AG10803 (cell line): ENCODE measurements around the gene ENOSF1.

Experiments used
- DNase-seq: peaks from one replicate; pipeline ENCODE4 v3.0.0; 2010; ENCODE audit warnings: low read depth
- H3K4me3 ChIP-seq: 2 replicates; pipeline ENCODE4 v1.5.1; 2011; ENCODE audit warnings: mild to moderate bottlenecking, low read length, control low read depth
- TF ChIP-seq, protein P1 (sequence below): conservative IDR thresholded peaks from 2 replicates; pipeline ENCODE4 v1.5.1; 2011; ENCODE audit warnings: mild to moderate bottlenecking, low read length, control low read depth, inconsistent platforms

Gene ENOSF1

DNA sequence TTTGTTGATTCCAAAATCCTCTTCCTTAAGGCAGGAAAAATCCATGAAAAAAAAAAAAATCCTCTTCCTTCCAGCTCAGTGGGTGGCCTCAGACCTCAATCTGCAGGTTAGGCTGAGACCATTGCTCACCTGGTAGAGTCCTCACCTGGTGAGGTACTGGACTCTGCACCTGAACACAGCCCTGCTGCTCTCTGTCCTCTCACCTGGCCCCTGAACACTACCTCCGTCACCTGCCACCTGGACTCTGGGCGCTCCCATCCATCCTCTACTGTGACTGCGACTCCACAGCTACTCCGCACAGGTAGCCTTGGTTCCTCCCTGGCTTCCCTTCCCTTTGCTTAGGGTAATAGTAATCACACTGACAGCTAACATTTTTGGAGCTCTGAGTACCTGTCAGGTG is 32.9 kb downstream of the ENOSF1 start:
- no peak overlapping the region for H3K4me3 ChIP-seq
- no peak for DNase-seq
- TF ChIP-seq, protein P1, sequence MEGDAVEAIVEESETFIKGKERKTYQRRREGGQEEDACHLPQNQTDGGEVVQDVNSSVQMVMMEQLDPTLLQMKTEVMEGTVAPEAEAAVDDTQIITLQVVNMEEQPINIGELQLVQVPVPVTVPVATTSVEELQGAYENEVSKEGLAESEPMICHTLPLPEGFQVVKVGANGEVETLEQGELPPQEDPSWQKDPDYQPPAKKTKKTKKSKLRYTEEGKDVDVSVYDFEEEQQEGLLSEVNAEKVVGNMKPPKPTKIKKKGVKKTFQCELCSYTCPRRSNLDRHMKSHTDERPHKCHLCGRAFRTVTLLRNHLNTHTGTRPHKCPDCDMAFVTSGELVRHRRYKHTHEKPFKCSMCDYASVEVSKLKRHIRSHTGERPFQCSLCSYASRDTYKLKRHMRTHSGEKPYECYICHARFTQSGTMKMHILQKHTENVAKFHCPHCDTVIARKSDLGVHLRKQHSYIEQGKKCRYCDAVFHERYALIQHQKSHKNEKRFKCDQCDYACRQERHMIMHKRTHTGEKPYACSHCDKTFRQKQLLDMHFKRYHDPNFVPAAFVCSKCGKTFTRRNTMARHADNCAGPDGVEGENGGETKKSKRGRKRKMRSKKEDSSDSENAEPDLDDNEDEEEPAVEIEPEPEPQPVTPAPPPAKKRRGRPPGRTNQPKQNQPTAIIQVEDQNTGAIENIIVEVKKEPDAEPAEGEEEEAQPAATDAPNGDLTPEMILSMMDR = no peak

DNA sequence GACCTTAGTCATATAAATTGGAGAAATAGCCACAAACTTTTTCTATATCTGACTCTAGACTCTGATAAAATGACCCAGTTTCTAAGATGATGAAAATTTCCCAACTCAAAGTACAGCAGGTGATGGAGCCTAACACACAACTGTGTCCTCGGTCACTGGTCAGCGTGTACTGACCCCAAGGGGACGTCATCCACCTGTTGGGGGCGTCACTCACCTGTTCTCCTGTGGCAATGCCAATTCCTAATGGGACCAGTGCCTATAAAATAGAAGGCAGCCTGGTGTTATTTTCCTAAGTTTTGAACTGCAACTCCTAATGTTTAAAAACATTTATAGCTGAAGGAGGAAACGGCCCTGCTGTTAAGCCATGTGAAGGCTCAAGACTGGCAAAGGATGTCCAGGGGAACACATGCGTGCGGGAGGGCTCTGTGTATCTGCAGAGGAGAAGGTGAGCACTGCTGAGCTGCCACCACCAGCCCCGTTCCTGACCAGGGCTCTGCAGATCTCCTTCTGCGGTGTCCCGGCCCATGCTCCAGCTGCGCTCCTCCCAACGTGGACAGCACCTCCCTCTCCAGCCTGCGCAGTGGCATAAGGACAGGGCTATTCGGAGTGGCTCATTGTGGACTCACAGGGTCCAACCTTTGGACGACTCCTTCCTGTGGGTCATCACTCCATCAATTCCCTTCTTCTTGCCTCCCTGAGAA is 33.8 kb downstream of the ENOSF1 start:
- no peak for DNase-seq
- H3K4me3 ChIP-seq = no peak overlapping the region
- TF ChIP-seq, protein P1 = no peak

DNA sequence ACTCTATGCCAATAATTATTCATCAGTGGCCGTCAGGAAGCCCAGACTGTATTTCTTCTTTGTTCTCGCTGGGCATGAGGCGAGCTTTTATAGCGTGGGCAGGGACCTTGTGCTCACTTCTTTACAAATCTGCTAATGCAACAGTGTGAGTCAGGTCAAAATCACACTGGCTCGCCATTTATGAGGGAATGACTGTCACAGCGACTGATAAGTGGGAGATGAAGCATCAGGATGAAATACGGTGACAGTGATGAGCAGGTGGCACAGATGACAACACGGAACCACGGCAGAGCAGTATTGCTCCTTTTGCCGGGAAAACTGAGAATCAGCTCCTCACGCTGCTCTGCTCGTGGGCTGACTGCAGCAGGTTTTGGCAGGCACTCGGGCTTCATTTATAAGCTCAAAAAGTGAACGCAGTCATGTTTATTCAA is 34.5 kb downstream of the ENOSF1 start:
- TF ChIP-seq, protein P1 = no peak
- H3K4me3 ChIP-seq = no peak overlapping the region
- DNase-seq = no peak

DNA sequence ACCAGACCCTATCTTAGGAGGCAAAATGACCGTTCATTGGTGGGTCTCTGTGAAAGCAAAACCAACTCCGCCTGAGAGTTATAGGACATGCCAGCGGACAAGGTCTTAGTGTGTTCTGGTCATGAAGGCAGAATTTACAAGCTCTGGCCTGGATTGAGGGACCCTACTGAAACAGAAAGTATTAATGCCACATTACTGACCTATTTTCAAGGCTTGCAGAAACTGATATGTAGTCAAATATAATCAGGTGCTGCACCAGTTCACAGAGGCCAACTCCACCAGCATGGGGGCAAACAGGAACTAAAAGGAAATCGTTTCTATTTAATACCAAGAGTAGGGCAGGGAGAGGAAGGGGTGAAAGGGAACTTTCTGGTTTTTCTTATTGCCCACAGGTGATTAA is 35.3 kb downstream of the ENOSF1 start:
- H3K4me3 ChIP-seq = no peak overlapping the region
- TF ChIP-seq, protein P1 = no peak
- DNase-seq = no peak

DNA sequence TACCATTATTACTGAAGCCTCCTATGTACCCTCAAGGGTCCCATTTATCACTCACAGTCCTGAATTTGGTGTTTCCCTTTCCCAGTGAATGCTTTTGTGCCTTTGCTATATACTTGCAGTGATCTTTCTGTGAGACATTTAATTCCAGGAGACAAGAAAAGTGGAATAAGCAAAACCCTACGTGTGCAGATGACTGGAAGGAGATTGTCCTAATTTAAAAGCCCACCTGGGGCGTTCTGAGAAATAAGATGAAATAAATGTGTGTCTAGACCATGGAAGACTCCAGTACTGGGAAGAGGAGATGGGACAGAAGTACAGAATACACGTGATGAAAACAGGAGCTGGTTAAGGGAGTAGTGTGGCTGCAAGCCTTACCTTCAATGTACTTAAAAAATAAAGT is 35.7 kb downstream of the ENOSF1 start:
- no peak overlapping the region for H3K4me3 ChIP-seq
- no peak for DNase-seq
- TF ChIP-seq, protein P1 = no peak

DNA sequence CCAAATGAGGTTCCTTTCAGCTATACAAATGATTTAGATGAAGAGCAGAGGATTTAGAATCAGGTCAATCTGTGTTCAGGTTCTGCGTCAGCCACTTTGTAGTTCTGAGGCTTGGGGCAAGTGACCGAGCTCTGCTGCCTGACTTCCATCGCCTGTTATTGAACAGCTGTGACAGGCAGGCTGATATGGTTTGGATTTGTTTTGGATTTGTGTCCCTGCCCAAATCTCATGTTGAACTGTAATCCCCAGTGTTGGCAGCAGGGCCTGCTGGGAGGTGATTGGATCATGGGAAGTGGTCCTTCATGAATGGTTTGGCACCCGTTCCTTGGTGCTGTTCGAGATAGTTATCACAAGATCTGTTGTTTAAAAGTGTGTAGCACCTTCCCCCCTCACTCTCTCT is 36.4 kb downstream of the ENOSF1 start:
- H3K4me3 ChIP-seq = no peak overlapping the region
- DNase-seq = no peak
- TF ChIP-seq, protein P1 = no peak

DNA sequence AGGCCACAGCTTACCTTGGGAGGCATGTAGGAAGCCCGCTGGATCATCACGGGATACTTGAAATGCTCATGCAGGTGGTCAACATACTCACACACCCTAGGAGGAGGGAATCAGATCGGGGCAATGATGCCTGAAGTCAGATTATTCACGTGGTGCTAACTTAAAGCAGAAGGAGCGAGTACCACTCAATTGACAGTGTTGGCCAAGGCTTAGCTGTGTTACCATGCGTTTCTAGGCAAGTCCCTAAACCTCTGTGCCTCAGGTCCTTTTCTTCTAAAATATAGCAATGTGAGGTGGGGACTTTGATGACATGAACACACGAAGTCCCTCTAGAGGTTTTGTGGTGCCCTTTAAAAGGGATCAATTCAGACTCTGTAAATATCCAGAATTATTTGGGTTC is 37.1 kb downstream of the ENOSF1 start:
- no peak for DNase-seq
- TF ChIP-seq, protein P1 = no peak
- H3K4me3 ChIP-seq = no peak overlapping the region
